H9 (cell line): ENCODE results near the gene CACNA2D3. TPM values are rescaled to one million over a fixed set of nuclear protein-coding genes. Genes with fewer than 3 reads are reported as not detected.

Experiments used
- DNase-seq: peaks from one replicate; pipeline ENCODE4 v3.0.0-alpha.2; 2017
- H2AFZ ChIP-seq: one replicate; pipeline ENCODE4 v1.6.1; 2013; ENCODE audit warnings: mild to moderate bottlenecking, low read length, control low read depth, moderate library complexity
- H2AK5ac ChIP-seq: 2 replicates; pipeline ENCODE4 v1.6.1; 2013; ENCODE audit warnings: low read length, control low read depth, mixed read lengths; ENCODE audit not compliant: insufficient read length
- H2BK120ac ChIP-seq: one replicate; pipeline ENCODE4 v1.6.1; 2013; ENCODE audit warnings: low read depth, mild to moderate bottlenecking, low read length, control low read depth, inconsistent platforms; ENCODE audit not compliant: poor library complexity, severe bottlenecking
- H2BK12ac ChIP-seq: 2 replicates; pipeline ENCODE4 v1.6.1; 2013; ENCODE audit warnings: low read length, control low read depth, mixed read lengths, low read depth; ENCODE audit not compliant: insufficient read length
- H2BK15ac ChIP-seq: 2 replicates; pipeline ENCODE4 v1.6.1; 2013; ENCODE audit warnings: low read depth, low read length, control low read depth
- H2BK20ac ChIP-seq: one replicate; pipeline ENCODE4 v1.6.1; 2013; ENCODE audit warnings: low read depth, mild to moderate bottlenecking, low read length, control low read depth, inconsistent platforms; ENCODE audit not compliant: poor library complexity, severe bottlenecking
- H2BK5ac ChIP-seq: 2 replicates; pipeline ENCODE4 v1.6.1; 2013; ENCODE audit warnings: low read length, control low read depth, mixed read lengths; ENCODE audit not compliant: insufficient read length
- H3K14ac ChIP-seq: 2 replicates; pipeline ENCODE4 v1.6.1; 2013; ENCODE audit warnings: low read length, control low read depth; ENCODE audit not compliant: insufficient read depth
- H3K18ac ChIP-seq: 2 replicates; pipeline ENCODE4 v1.6.1; 2013; ENCODE audit warnings: low read depth, mild to moderate bottlenecking, mixed read lengths, low read length, control low read depth; ENCODE audit not compliant: insufficient read length
- H3K23ac ChIP-seq: 2 replicates; pipeline ENCODE4 v1.6.1; 2013; ENCODE audit warnings: low read length, control low read depth, mixed read lengths, low read depth; ENCODE audit not compliant: insufficient read length
- H3K23me2 ChIP-seq: 2 replicates; pipeline ENCODE4 v1.6.1; 2013; ENCODE audit warnings: low read depth, mild to moderate bottlenecking, mixed read lengths, low read length, control low read depth; ENCODE audit not compliant: insufficient read length, poor library complexity, severe bottlenecking
- H3K27ac ChIP-seq: 2 replicates; pipeline ENCODE4 v1.5.1; 2013; ENCODE audit warnings: low read length, control low read depth, mixed read lengths, low read depth; ENCODE audit not compliant: insufficient read length
- H3K27me3 ChIP-seq: 2 replicates; pipeline ENCODE4 v1.6.1; 2013; ENCODE audit warnings: low read length, control low read depth, inconsistent platforms; ENCODE audit not compliant: insufficient read depth
- H3K4ac ChIP-seq: 2 replicates; pipeline ENCODE4 v1.6.1; 2013; ENCODE audit warnings: low read depth, mild to moderate bottlenecking, control low read depth, inconsistent platforms, low read length, moderate library complexity
- H3K4me1 ChIP-seq: 2 replicates; pipeline ENCODE4 v1.6.1; 2013; ENCODE audit warnings: low read length, control low read depth, inconsistent platforms; ENCODE audit not compliant: insufficient read depth
- H3K4me2 ChIP-seq: 2 replicates; pipeline ENCODE4 v1.6.1; 2013; ENCODE audit warnings: low read length, control low read depth, mixed read lengths; ENCODE audit not compliant: insufficient read length, insufficient read depth
- H3K56ac ChIP-seq: 2 replicates; pipeline ENCODE4 v1.6.1; 2013; ENCODE audit warnings: low read depth, mild to moderate bottlenecking, mixed read lengths, low read length, control low read depth; ENCODE audit not compliant: insufficient read length
- H3K79me1 ChIP-seq: 2 replicates; pipeline ENCODE4 v1.6.1; 2013; ENCODE audit warnings: low read depth, mild to moderate bottlenecking, moderate library complexity, low read length, control low read depth, inconsistent platforms; ENCODE audit not compliant: insufficient read depth, poor library complexity, severe bottlenecking
- H3K79me2 ChIP-seq: 2 replicates; pipeline ENCODE4 v1.6.1; 2013; ENCODE audit warnings: low read length, control low read depth, inconsistent platforms; ENCODE audit not compliant: insufficient read depth
- H3K9ac ChIP-seq: 2 replicates; pipeline ENCODE4 v1.6.1; 2013; ENCODE audit warnings: low read length, control low read depth, mixed read lengths; ENCODE audit not compliant: insufficient read length; ENCODE audit errors: extremely low read depth
- H3K9me3 ChIP-seq: one replicate; pipeline ENCODE4 v1.6.1; 2013; ENCODE audit warnings: low read depth, low read length, inconsistent platforms; ENCODE audit not compliant: control insufficient read depth
- H3T11ph ChIP-seq: one replicate; pipeline ENCODE4 v1.6.1; 2013; ENCODE audit warnings: mild to moderate bottlenecking, low read length, control low read depth, inconsistent platforms
- H4K20me1 ChIP-seq: one replicate; pipeline ENCODE4 v1.6.1; 2013; ENCODE audit not compliant: control insufficient read depth, insufficient read length, insufficient read depth
- H4K5ac ChIP-seq: 2 replicates; pipeline ENCODE4 v1.6.1; 2013; ENCODE audit warnings: low read depth, mild to moderate bottlenecking, mixed read lengths, low read length, control low read depth; ENCODE audit not compliant: insufficient read length
- H4K8ac ChIP-seq: replicated peaks from 2 replicates; pipeline ENCODE4 v1.6.1; 2013; ENCODE audit warnings: low read length, control low read depth, mixed read lengths, low read depth; ENCODE audit not compliant: insufficient read length
- H4K91ac ChIP-seq: 2 replicates; pipeline ENCODE4 v1.6.1; 2013; ENCODE audit warnings: low read depth, mild to moderate bottlenecking, moderate library complexity, mixed read lengths, low read length, control low read depth; ENCODE audit not compliant: insufficient read length
- H3K27ac Mint-ChIP-seq, 3 experiments: 2 replicates in 2 of 3; 3 replicates in 1 of 3; pipeline ENCODE4 v1.8.0; 2020 to 2021; ENCODE audit warnings: mixed read lengths in 3 of 3, mild to moderate bottlenecking in 1 of 3, moderate library complexity in 1 of 3
- H3K27me3 Mint-ChIP-seq: 2 replicates; pipeline ENCODE4 v1.8.0; 2021; ENCODE audit warnings: low read depth, mild to moderate bottlenecking, moderate library complexity, mixed read lengths
- H3K36me3 Mint-ChIP-seq, 3 experiments: 2 replicates in 2 of 3; 3 replicates in 1 of 3; pipeline ENCODE4 v1.8.0; 2020 to 2021; ENCODE audit warnings: low read depth in 3 of 3, mixed read lengths in 3 of 3; ENCODE audit not compliant: insufficient read depth in 1 of 3
- H3K4me1 Mint-ChIP-seq, 2 experiments: 2 replicates each; pipeline ENCODE4 v1.8.0; 2020; ENCODE audit warnings: mixed read lengths in 2 of 2
- H3K4me3 Mint-ChIP-seq, 2 experiments: 2 replicates in 1 of 2; 3 replicates in 1 of 2; pipeline ENCODE4 v1.8.0; 2020 to 2021; ENCODE audit warnings: mild to moderate bottlenecking in 2 of 2, mixed read lengths in 2 of 2, moderate library complexity in 1 of 2
- H3K9me3 Mint-ChIP-seq, 2 experiments: 2 replicates in 1 of 2; 3 replicates in 1 of 2; pipeline ENCODE4 v1.8.0; 2020; ENCODE audit warnings: mild to moderate bottlenecking in 2 of 2, mixed read lengths in 2 of 2, moderate library complexity in 1 of 2
- WGBS: extraction: QIAGEN DNeasy Blood & Tissue Kit; methylation state at CpG from one replicate; pipeline ENCODE4 v1.1.7; 2013; ENCODE audit warnings: missing lambda C conversion rate, low lambda C conversion rate, mixed read lengths; ENCODE audit not compliant: insufficient read length; ENCODE audit errors: extremely low coverage; 5-methylcytosine and 5-hydroxymethylcytosine counted together
- total RNA-seq: library from RNA; stranded (reverse); gene quantifications from 2 replicates; pipeline ENCODE4 v1.2.1, GENCODE V29; 2021
- TF ChIP-seq, protein P1 (sequence below): fragments of 200-600 bp; sonication (generic); conservative IDR thresholded peaks from 3 replicates; pipeline ENCODE4 v1.8.0; 2021; ENCODE audit warnings: antibody characterized with exemption, mild to moderate bottlenecking

Gene CACNA2D3
- total RNA-seq, 1 experiment from 2014 or later = 3.2 TPM

- no peak overlapping the region for H2BK20ac ChIP-seq
Measured at GRCh38 chr3:54169524-54169923, 47.2 kb downstream of the CACNA2D3 start.

More at GRCh38 chr3:54169524-54169923, 47.2 kb downstream of the CACNA2D3 start:
- no peak overlapping the region for H3K4me2 ChIP-seq
- no peaks in the 10 kb centered on the region for H3K79me2 ChIP-seq
- DNase-seq = no peak
- H3T11ph ChIP-seq = no peak overlapping the region
- TF ChIP-seq, protein P1, sequence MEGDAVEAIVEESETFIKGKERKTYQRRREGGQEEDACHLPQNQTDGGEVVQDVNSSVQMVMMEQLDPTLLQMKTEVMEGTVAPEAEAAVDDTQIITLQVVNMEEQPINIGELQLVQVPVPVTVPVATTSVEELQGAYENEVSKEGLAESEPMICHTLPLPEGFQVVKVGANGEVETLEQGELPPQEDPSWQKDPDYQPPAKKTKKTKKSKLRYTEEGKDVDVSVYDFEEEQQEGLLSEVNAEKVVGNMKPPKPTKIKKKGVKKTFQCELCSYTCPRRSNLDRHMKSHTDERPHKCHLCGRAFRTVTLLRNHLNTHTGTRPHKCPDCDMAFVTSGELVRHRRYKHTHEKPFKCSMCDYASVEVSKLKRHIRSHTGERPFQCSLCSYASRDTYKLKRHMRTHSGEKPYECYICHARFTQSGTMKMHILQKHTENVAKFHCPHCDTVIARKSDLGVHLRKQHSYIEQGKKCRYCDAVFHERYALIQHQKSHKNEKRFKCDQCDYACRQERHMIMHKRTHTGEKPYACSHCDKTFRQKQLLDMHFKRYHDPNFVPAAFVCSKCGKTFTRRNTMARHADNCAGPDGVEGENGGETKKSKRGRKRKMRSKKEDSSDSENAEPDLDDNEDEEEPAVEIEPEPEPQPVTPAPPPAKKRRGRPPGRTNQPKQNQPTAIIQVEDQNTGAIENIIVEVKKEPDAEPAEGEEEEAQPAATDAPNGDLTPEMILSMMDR = no peak
- H2BK15ac ChIP-seq = no peak overlapping the region
- Mint-ChIP-seq H3K27me3 (no peaks in the 10 kb centered on the region; the same call in 1 of the 2 replicates), H3K4me3 (no peak overlapping the region), H3K9me3 (no peaks in the 10 kb centered on the region; a peak in 1 of 5 replicates), H3K27ac (peak overlapping the region in 1 of 3 experiments; percentile 9; a peak in 1 of 7 replicates), H3K4me1 (peaks cover 11 to 12% of the 10 kb centered on the region in 2 experiments), H3K36me3 (no peaks in the 10 kb centered on the region; a peak in 1 of 7 replicates)
- no peak overlapping the region for H2AK5ac ChIP-seq
- H3K27me3 ChIP-seq = no peaks in the 10 kb centered on the region
- no peak overlapping the region for H3K4ac ChIP-seq
- H2BK120ac ChIP-seq = no peak overlapping the region
- no CpG with 5 or more reads among the region's 7 CpGs for WGBS
- H4K91ac ChIP-seq = no peak overlapping the region
- H3K18ac ChIP-seq = no peak overlapping the region
- no peaks in the 10 kb centered on the region for H3K79me1 ChIP-seq
- H3K23ac ChIP-seq = no peak overlapping the region
- H3K27ac ChIP-seq = no peak overlapping the region
- H4K5ac ChIP-seq = no peak overlapping the region
- H4K8ac ChIP-seq = no peak overlapping the region
- H2AFZ ChIP-seq = no peak overlapping the region
- H4K20me1 ChIP-seq = no peaks in the 10 kb centered on the region
- H3K56ac ChIP-seq = no peak overlapping the region
- no peak overlapping the region for H2BK12ac ChIP-seq
- H3K4me1 ChIP-seq = peaks cover 4% of the 10 kb centered on the region; the same call in 1 of the 2 replicates
- no peaks in the 10 kb centered on the region for H3K9me3 ChIP-seq
- H2BK5ac ChIP-seq = no peak overlapping the region
- no peaks in the 10 kb centered on the region for H3K23me2 ChIP-seq
- H3K9ac ChIP-seq = no peak overlapping the region
- no peak overlapping the region for H3K14ac ChIP-seq
